PC-3 (cell line): ENCODE measurements around the gene ST6GALNAC5. TPM values are rescaled to one million over a fixed set of nuclear protein-coding genes. Genes with fewer than 3 reads are reported as not detected.

Experiments
- ATAC-seq: fragments of 200-7000 bp; cut with Tn5 transposase; 2 replicates; pipeline ENCODE4 v1.9.1; 2020; ENCODE audit warnings: mild to moderate bottlenecking, moderate library complexity
- BruUV-seq: library from RNA; stranded (reverse); fragments of 400-500 nt; replicated peaks from 2 replicates; lab custom pipeline; 2021; lab: Mats Ljungman, UMichigan
- CTCF ChIA-PET: fragments of 300-600 bp; sonication (Branson Sonifier 250); formaldehyde crosslinking; loops from one replicate; lab custom pipeline; 2022; ENCODE audit warnings: antibody characterized with exemption; lab: Charles Lee
- POLR2A ChIA-PET: fragments of 300-600 bp; sonication (Branson Sonifier 250); formaldehyde crosslinking; loops from one replicate; lab custom pipeline; 2022; ENCODE audit warnings: antibody characterized with exemption; ENCODE audit not compliant: unreplicated experiment; lab: Charles Lee
- DNase-seq: peaks from one replicate; pipeline ENCODE4 v3.0.0-alpha.2; 2015
- H2AFZ ChIP-seq: fragments of 300-600 bp; sonication (generic); 2 replicates; pipeline ENCODE4 v1.6.0; 2016; ENCODE audit warnings: antibody characterized with exemption, low read length
- H3F3A ChIP-seq: fragments of 300-600 bp; sonication (generic); one replicate; pipeline ENCODE4 v1.6.0; 2017; ENCODE audit warnings: antibody characterized with exemption, low read length, control low read depth, mild to moderate bottlenecking; ENCODE audit not compliant: unreplicated experiment
- H3K27ac ChIP-seq: fragments of 300-600 bp; sonication (generic); 2 replicates; pipeline ENCODE4 v1.5.1; 2016; ENCODE audit warnings: mild to moderate bottlenecking, low read length
- H3K27me3 ChIP-seq: fragments of 300-600 bp; sonication (generic); 2 replicates; pipeline ENCODE4 v1.6.1; 2016; ENCODE audit warnings: low read length, mixed read lengths
- H3K36me3 ChIP-seq: fragments of 300-600 bp; sonication (generic); 2 replicates; pipeline ENCODE4 v1.6.1; 2016; ENCODE audit warnings: low read depth, mixed run types, low read length, mixed read lengths
- H3K4me1 ChIP-seq: fragments of 300-600 bp; sonication (generic); 2 replicates; pipeline ENCODE4 v1.5.1; 2016; ENCODE audit warnings: low read length; ENCODE audit not compliant: insufficient read depth
- H3K4me2 ChIP-seq: fragments of 300-600 bp; sonication (generic); 2 replicates; pipeline ENCODE4 v1.6.0; 2016; ENCODE audit warnings: low read length
- H3K4me3 ChIP-seq: fragments of 300-600 bp; sonication (generic); 2 replicates; pipeline ENCODE4 v1.5.1; 2016; ENCODE audit warnings: mild to moderate bottlenecking, low read length, mixed read lengths
- H3K79me2 ChIP-seq: fragments of 300-600 bp; sonication (generic); 2 replicates; pipeline ENCODE4 v1.6.1; 2017; ENCODE audit warnings: low read length, mixed read lengths
- H3K9ac ChIP-seq: fragments of 300-600 bp; sonication (generic); 2 replicates; pipeline ENCODE4 v1.6.0; 2016; ENCODE audit warnings: mild to moderate bottlenecking, low read length
- H3K9me2 ChIP-seq: fragments of 300-600 bp; sonication (generic); replicated peaks from 2 replicates; pipeline ENCODE4 v1.6.1; 2016; ENCODE audit warnings: mixed run types, low read length, mixed read lengths
- H3K9me3 ChIP-seq: fragments of 300-600 bp; sonication (generic); 2 replicates; pipeline ENCODE4 v1.6.1; 2016; ENCODE audit warnings: low read length, mixed read lengths
- H4K20me1 ChIP-seq: fragments of 300-600 bp; sonication (generic); 2 replicates; pipeline ENCODE4 v1.6.1; 2016; ENCODE audit warnings: low read length, mixed read lengths
- CTCF ChIP-seq: fragments of 300-600 bp; sonication (generic); conservative IDR thresholded peaks from 2 replicates; pipeline ENCODE4 v1.5.1; 2017; ENCODE audit warnings: antibody characterized with exemption, low read depth, mild to moderate bottlenecking, low read length
- EZH2 ChIP-seq: fragments of 300-600 bp; sonication (generic); IDR thresholded peaks from one replicate; pipeline ENCODE4 v1.6.1; 2017; ENCODE audit warnings: antibody characterized with exemption, mild to moderate bottlenecking, low read length; ENCODE audit not compliant: unreplicated experiment
- EZH2phosphoT487 ChIP-seq: fragments of 300-600 bp; sonication (generic); IDR thresholded peaks from 2 replicates; pipeline ENCODE4 v1.6.1; 2018; ENCODE audit warnings: mild to moderate bottlenecking, antibody characterized with exemption, low read length, borderline replicate concordance
- intact Hi-C: fragments of 100-400 bp; cut with micrococcal nuclease; formaldehyde crosslinking; loops from 2 replicates; pipeline ENCODE4 v1.9.0; 2023
- microRNA-seq: library from miRNA; unstranded; fragments of <30 nt; microRNA quantifications from one replicate; pipeline ENCODE4 v1.1.0, GENCODE V29; 2020; ENCODE audit not compliant: unreplicated experiment
- total RNA-seq: library from RNA; depleted of rRNA; stranded (reverse); fragments of >200 nt; gene quantifications from 2 replicates; pipeline ENCODE4 v1.2.3, GENCODE V29; 2014

ST6GALNAC5 gene
- total RNA-seq, 1 experiment from 2014 or later: 0.36 TPM

- ChIA-PET POLR2A (no interaction called here), CTCF (interaction anchor here (0.6 kb wide), 1 partner anchor 69 kb away, joined by 3 read pairs; no protein-coding TSS in a partner anchor)
- BruUV-seq: no TSS peak
- Histone ChIP-seq H4K20me1 (no peaks in the 10 kb centered on the region), H3F3A (no peaks in the 10 kb centered on the region), H3K4me1 (peaks cover 13% of the 10 kb centered on the region), H3K9ac (no peak overlapping the region), H3K4me3 (no peak overlapping the region), H3K27ac (no peak overlapping the region), H3K4me2 (peak overlapping the region; percentile 5), H3K9me3 (no peaks in the 10 kb centered on the region), H3K79me2 (no peaks in the 10 kb centered on the region), H3K9me2 (no peaks in the 10 kb centered on the region), H3K36me3 (no peaks in the 10 kb centered on the region), H2AFZ (no peak overlapping the region), H3K27me3 (no peaks in the 10 kb centered on the region)
- intact Hi-C loops: loop anchor here (2.0 kb wide), 1 partner anchor 62 kb away; no protein-coding TSS in a partner anchor
- DNase-seq (peak; percentile 59), ATAC-seq (peak; percentile 83)
- TF ChIP-seq CTCF: no peak
- no peak for TF ChIP-seq EZH2phosphoT487
- no peak for TF ChIP-seq EZH2
Observed at GRCh38 chr1:77100875-77101274, 233.6 kb downstream of the ST6GALNAC5 start.

GRCh38 chr1:77103486-77103885 is 236.2 kb downstream of the ST6GALNAC5 start:
- no peaks in the 10 kb centered on the region for H3K27me3 ChIP-seq
- H3F3A ChIP-seq: no peaks in the 10 kb centered on the region
- no peaks in the 10 kb centered on the region for H3K36me3 ChIP-seq
- CTCF ChIA-PET: interaction anchor here (0.6 kb wide), 1 partner anchor 1488 kb away, joined by 16 read pairs; no protein-coding TSS in a partner anchor
- no peaks in the 10 kb centered on the region for H3K9me3 ChIP-seq
- BruUV-seq: no TSS peak
- H2AFZ ChIP-seq: no peak overlapping the region
- no peak overlapping the region for H3K4me3 ChIP-seq
- H3K79me2 ChIP-seq: no peaks in the 10 kb centered on the region
- no peak overlapping the region for H3K4me2 ChIP-seq
- POLR2A ChIA-PET: no interaction called here
- H3K9ac ChIP-seq: no peak overlapping the region
- DNase-seq (no peak), ATAC-seq (no peak)
- no peaks in the 10 kb centered on the region for H4K20me1 ChIP-seq
- intact Hi-C loops: no loop called here
- H3K4me1 ChIP-seq: peaks cover 13% of the 10 kb centered on the region
- no peaks in the 10 kb centered on the region for H3K9me2 ChIP-seq
- H3K27ac ChIP-seq: no peak overlapping the region
- TF ChIP-seq EZH2 (no peak), CTCF (no peak), EZH2phosphoT487 (no peak)

GRCh38 chr1:77104672-77105071 is 237.4 kb downstream of the ST6GALNAC5 start:
- Histone ChIP-seq H3K36me3 (no peaks in the 10 kb centered on the region), H3K79me2 (no peaks in the 10 kb centered on the region), H3K4me3 (no peak overlapping the region), H3K4me2 (no peak overlapping the region), H3K9me3 (no peaks in the 10 kb centered on the region), H3K27me3 (no peaks in the 10 kb centered on the region), H3K4me1 (peaks cover 13% of the 10 kb centered on the region), H3K9me2 (no peaks in the 10 kb centered on the region), H3K27ac (no peak overlapping the region), H4K20me1 (no peaks in the 10 kb centered on the region), H3F3A (no peaks in the 10 kb centered on the region), H2AFZ (no peak overlapping the region), H3K9ac (no peak overlapping the region)
- intact Hi-C loops: no loop called here
- TF ChIP-seq EZH2phosphoT487 (no peak), EZH2 (no peak), CTCF (no peak)
- DNase-seq: no peak
- ChIA-PET CTCF (no interaction called here), POLR2A (no interaction called here)
- no peak for ATAC-seq
- no TSS peak for BruUV-seq

Small RNAs within 50 kb of the gene (microRNA-seq; reads per million reads assigned to microRNA genes)
- gene MIR7156: not detected
